Measurements from ENCODE around the gene DIPK1C. TPM values are rescaled to one million over a fixed set of nuclear protein-coding genes. Genes with fewer than 3 reads are reported as not detected.

The DIPK1C gene
- total RNA-seq, 1 donor from 2014 or later = not detected

GRCh38 chr18:74492259-74492658 is 35.2 kb upstream of the DIPK1C start:
- DNase-seq = no peak
- no peaks in the 10 kb centered on the region for H3K9me3 Mint-ChIP-seq

GRCh38 chr18:74489676-74490075 is 32.6 kb upstream of the DIPK1C start:
- Mint-ChIP-seq H3K4me3 (no peak overlapping the region), H3K9me3 (no peaks in the 10 kb centered on the region), H3K27me3 (peaks cover 7% of the 10 kb centered on the region), H3K27ac (no peak overlapping the region), H3K4me1 (peaks cover 5% of the 10 kb centered on the region), H3K36me3 (ENCODE audit: low read depth) (no peaks in the 10 kb centered on the region)
- no peak for ATAC-seq (ENCODE audit: low read depth)
- POLR2A ChIA-PET = no interaction called here
- no peak for DNase-seq
- CTCF ChIA-PET = no interaction called here
- TF ChIP-seq CTCF (IDR thresholded peaks at IDR 0.05) = no peak
- intact Hi-C loops (cut with micrococcal nuclease) = loop anchor here (5.0 to 10.0 kb wide), 2 partner anchors 82 to 1725 kb away; no protein-coding TSS in a partner anchor

More at GRCh38 chr18:74492259-74492658, 35.2 kb upstream of the DIPK1C start:
- Mint-ChIP-seq H3K36me3 (ENCODE audit: low read depth) (peaks cover 5% of the 10 kb centered on the region), H3K4me1 (peaks cover 14% of the 10 kb centered on the region), H3K27me3 (peaks cover 4% of the 10 kb centered on the region), H3K4me3 (no peak overlapping the region), H3K27ac (no peak overlapping the region)
- CTCF ChIA-PET = interaction anchor here (2.0 to 2.6 kb wide), 3 partner anchors 139 to 452 kb away, joined by 4 to 25 read pairs (median 11); no protein-coding TSS in a partner anchor
- POLR2A ChIA-PET = no interaction called here
- ATAC-seq (ENCODE audit: low read depth) = no peak
- intact Hi-C loops (cut with micrococcal nuclease) = loop anchor here (5.0 to 10.0 kb wide), 2 partner anchors 85 to 1727 kb away; no protein-coding TSS in a partner anchor
- TF ChIP-seq CTCF (IDR thresholded peaks at IDR 0.05) = no peak

GRCh38 chr18:74488864-74489263 is 31.8 kb upstream of the DIPK1C start:
- intact Hi-C loops (cut with micrococcal nuclease) = no loop called here
- ATAC-seq (ENCODE audit: low read depth) (no peak), DNase-seq (no peak)
- no peak for TF ChIP-seq CTCF (IDR thresholded peaks at IDR 0.05)
- Mint-ChIP-seq H3K36me3 (ENCODE audit: low read depth) (no peaks in the 10 kb centered on the region), H3K4me3 (no peak overlapping the region), H3K9me3 (no peaks in the 10 kb centered on the region), H3K27me3 (peaks cover 7% of the 10 kb centered on the region), H3K27ac (no peak overlapping the region), H3K4me1 (peaks cover 8% of the 10 kb centered on the region)
- CTCF ChIA-PET = no interaction called here
- POLR2A ChIA-PET = no interaction called here

- Mint-ChIP-seq H3K36me3 (ENCODE audit: low read depth) (no peaks in the 10 kb centered on the region), H3K9me3 (no peaks in the 10 kb centered on the region), H3K27ac (no peak overlapping the region), H3K4me1 (peaks cover 8% of the 10 kb centered on the region), H3K27me3 (peaks cover 7% of the 10 kb centered on the region), H3K4me3 (no peak overlapping the region)
- DNase-seq (no peak), ATAC-seq (ENCODE audit: low read depth) (no peak)
- TF ChIP-seq CTCF (IDR thresholded peaks at IDR 0.05) = no peak
- POLR2A ChIA-PET = no interaction called here
- intact Hi-C loops (cut with micrococcal nuclease) = no loop called here
- CTCF ChIA-PET = no interaction called here
Measured at GRCh38 chr18:74488354-74488753, 31.2 kb upstream of the DIPK1C start.

- Mint-ChIP-seq H3K36me3 (ENCODE audit: low read depth) (no peaks in the 10 kb centered on the region), H3K9me3 (no peaks in the 10 kb centered on the region), H3K27me3 (peaks cover 9% of the 10 kb centered on the region), H3K27ac (no peak overlapping the region), H3K4me3 (no peak overlapping the region), H3K4me1 (peaks cover 8% of the 10 kb centered on the region)
- intact Hi-C loops (cut with micrococcal nuclease) = no loop called here
- ChIA-PET POLR2A (no interaction called here), CTCF (no interaction called here)
- DNase-seq (no peak), ATAC-seq (ENCODE audit: low read depth) (no peak)
- TF ChIP-seq CTCF (IDR thresholded peaks at IDR 0.05) = no peak
Measured at GRCh38 chr18:74486119-74486849, 29.2 kb upstream of the DIPK1C start.

All from activated B cell treated with CpG ODN at 0.5 μM for 24 hours (primary cell).